HG02623 (cell line): ENCODE data around the gene TMPRSS4.

Experiments used
- ATAC-seq: cut with Tn5 transposase; IDR thresholded peaks from one replicate; pipeline ENCODE4 v1.9.1; 2021; ENCODE audit warnings: moderate library complexity; ENCODE audit not compliant: unreplicated experiment

TMPRSS4 gene

GRCh38 chr11:118076754-118077281 lies at the start of gene TMPRSS4:
TSS of gene TMPRSS4 (plus strand) at chr11:118077078. CDS start at chr11:118077303, 225 bp downstream.
- no peak for ATAC-seq

GRCh38 chr11:118027694-118028093 lies 49.2 kb upstream of the TMPRSS4 start:
- no peak for ATAC-seq

GRCh38 chr11:118028626-118029025 lies 48.3 kb upstream of the TMPRSS4 start:
- no peak for ATAC-seq

- no peak for ATAC-seq
Observed at GRCh38 chr11:118033443-118033842, 43.4 kb upstream of the TMPRSS4 start.

GRCh38 chr11:118042141-118042540 lies 34.7 kb upstream of the TMPRSS4 start:
- ATAC-seq, result no peak

- no peak for ATAC-seq
Observed at GRCh38 chr11:118042796-118043195, 34.1 kb upstream of the TMPRSS4 start.

- no peak for ATAC-seq
Observed at GRCh38 chr11:118045191-118045590, 31.7 kb upstream of the TMPRSS4 start.

GRCh38 chr11:118046051-118046963 lies 30.6 kb upstream of the TMPRSS4 start:
- no peak for ATAC-seq

GRCh38 chr11:118046964-118047700 lies 29.7 kb upstream of the TMPRSS4 start:
- ATAC-seq, result no peak

GRCh38 chr11:118047749-118048148 lies 29.1 kb upstream of the TMPRSS4 start:
- no peak for ATAC-seq

GRCh38 chr11:118048472-118049370 lies 28.2 kb upstream of the TMPRSS4 start:
- ATAC-seq, result no peak

- ATAC-seq, result no peak
Observed at GRCh38 chr11:118049771-118050170, 27.1 kb upstream of the TMPRSS4 start.

GRCh38 chr11:118050208-118050891 lies 26.5 kb upstream of the TMPRSS4 start:
- no peak for ATAC-seq

GRCh38 chr11:118051136-118051610 lies 25.7 kb upstream of the TMPRSS4 start:
- no peak for ATAC-seq

GRCh38 chr11:118051611-118052461 lies 25.0 kb upstream of the TMPRSS4 start:
- ATAC-seq, result no peak

- ATAC-seq, result no peak
Observed at GRCh38 chr11:118052581-118053206, 24.2 kb upstream of the TMPRSS4 start.

- no peak for ATAC-seq
Observed at GRCh38 chr11:118054712-118055640, 21.9 kb upstream of the TMPRSS4 start.
